Iris pigment epithelial cell (primary cell): ENCODE results near the gene KIF26B.

ENCODE experiments used
- DNase-seq: peaks from one replicate; pipeline ENCODE4 v3.0.0-alpha.2; 2011; ENCODE audit warnings: low read depth

Gene KIF26B

DNA sequence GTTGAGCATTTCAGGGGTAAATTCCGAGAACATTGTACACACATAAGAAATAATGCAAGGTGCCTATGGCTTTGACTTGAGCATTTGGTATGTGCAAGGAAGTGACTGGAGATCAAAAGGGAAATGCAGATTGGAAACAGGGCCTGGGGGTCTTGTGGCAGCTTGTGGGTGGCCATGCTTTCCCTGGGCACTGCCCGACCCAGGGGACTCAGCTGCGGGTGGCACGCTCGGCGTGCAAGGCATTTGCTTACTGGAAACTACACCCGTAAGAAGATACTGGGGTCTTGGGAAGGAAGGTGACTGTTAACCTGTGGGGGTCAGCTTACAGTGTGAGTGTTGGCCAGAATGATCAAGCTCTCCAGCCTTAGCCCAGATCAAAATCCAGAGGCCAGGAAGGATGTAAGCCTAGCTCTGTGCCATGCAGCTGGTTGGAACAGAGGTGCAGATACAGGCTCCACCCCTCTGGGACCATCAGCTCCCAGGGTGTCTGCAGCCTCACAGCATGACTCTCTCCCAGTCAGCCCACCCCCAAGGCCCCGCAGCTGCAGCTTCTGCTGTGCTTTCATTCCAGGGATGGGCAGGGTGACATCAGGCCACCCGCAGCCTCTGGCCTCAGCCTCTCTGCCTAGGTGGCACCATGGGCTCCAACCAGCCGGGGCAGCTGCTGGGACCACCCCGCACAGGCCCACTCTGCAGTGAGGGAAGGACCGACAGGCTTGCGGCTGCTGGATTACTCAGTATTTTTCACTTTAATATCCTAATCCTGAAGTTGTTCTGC lies 55.1 kb downstream of the KIF26B start:
- DNase-seq: no peak

DNA sequence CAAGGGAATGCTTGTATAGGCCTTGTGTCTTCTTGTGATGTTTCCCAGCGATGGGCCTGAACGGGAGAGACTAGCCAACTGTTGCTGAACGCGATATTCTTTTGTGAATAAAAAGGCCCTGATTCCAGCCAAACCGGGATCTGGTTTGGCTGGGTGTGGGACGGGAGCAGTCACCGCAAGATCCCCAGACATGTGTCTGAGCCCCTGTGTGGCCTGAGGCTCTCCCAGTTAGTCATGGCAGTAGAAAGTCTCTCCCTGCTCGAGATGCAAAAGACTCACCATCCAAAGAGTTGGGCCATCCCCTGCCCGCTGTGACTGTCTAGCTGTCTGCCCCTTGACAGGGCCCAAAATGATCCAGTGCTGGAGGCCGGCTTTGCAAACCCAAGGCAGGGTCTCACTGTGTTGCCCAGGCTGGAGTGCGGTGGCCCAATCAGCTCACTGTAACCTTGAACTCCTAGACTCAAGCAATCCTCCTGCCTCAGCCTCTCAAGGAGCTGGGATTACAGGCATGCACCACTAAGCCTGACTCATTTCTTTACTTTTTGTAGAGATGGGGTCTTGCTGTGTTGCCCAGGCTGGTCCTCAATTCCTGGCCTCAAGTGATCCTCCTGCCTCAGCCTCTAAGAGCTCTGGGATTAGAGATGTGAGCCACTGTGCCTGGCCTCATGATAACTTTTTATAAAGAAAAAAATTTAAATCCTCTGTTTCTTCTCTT lies 56.4 kb downstream of the KIF26B start:
- no peak for DNase-seq

DNA sequence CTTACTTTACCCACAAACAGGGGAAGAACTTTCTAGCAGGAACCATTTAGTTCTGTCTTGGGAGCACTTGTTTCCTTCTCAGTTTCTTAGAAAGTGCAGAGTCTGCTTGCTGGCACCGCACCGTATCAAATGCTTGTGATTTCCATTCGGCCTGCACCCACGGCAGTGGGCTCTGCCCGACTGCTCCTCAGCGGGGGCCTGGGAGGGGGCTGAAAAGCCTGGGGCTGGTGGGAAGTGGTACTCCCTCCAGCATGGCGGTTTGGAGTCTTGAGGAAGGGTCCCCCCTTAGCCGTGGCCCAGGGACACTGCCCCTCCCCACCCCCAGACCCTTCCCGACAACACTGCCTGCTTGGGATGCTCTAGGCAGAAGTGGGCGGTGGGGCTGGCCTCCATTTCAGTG lies 57.0 kb downstream of the KIF26B start:
- DNase-seq: no peak

DNA sequence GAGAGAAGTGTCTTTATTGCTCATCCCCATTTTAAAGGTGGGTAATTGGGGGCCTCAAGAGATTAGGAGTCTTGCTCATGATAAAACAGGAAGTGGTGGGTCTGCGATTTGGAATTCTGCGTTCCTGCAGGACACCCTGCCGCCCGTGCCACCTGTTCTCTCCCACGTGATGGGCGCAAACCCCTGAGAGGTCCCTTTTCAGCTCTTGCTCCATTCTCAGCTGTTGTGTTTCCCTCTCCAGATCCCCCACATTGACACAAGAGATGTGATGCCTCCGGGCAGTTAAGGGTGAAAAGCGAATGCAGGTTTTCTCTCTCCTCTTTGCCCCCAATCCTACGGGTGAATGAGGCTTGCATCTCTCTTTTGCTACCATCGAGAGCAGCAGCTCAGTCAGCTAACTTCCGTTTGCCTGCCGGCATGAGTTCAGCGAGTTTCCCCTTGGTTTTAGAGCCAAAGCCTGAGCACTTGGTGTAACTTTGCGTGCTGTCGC lies 57.5 kb downstream of the KIF26B start:
- no peak for DNase-seq

DNA sequence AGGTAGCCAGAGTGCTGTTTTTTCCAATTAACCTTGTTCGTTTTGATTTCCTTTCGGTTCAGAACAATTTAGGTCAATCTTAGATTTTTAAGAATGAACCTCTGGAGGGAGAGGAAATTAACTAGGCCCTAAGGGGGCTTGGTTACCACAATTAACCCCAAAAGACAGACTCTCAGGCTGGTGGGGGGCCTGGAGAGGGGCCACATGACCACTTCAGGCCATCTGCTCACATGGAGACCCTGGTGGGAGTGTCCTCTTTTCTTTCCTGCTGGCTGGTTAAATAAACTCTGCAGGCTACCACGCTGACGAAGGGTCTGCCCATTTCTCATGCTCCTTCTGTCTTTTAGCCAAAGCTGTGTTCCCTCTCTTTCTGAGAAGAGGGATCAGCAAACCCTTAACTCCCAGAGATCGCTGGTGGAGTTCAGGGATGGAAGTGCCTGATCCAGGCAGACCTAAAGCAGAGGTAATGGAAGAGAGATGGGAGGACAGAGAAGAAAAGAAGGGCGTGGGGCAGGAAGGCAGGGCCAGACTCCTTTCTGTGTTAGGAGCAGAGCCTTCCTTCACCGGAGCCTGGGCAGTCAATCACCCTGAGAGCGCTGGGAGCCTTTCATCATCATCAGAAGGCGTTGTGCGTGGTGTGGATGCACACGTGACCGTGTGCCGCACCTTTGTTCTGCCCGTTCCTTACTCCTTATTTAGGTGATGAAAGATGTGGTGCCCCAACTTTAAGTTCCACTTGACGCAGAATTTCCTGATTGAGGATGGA lies 58.5 kb downstream of the KIF26B start:
- no peak for DNase-seq

DNA sequence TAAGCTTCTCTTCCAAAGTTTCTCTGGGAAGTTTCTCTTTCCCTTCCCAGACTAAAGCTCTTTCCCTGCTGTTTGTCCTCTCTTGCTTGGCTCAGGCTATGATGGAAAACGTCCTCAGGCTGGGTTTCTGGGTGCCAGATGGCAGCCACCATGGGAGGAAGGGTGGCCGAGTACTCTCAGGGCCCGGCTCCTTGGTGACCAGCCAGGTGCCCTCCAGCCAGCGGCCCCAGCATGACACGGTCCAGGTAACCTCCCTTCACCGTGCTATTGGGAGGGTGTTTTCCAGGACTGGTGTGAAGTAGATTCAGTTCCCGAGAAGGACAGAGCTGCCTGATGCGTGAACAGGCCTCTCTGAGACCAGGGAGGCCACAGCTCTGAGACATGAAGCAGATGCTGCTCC lies 60.3 kb downstream of the KIF26B start:
- DNase-seq: no peak

DNA sequence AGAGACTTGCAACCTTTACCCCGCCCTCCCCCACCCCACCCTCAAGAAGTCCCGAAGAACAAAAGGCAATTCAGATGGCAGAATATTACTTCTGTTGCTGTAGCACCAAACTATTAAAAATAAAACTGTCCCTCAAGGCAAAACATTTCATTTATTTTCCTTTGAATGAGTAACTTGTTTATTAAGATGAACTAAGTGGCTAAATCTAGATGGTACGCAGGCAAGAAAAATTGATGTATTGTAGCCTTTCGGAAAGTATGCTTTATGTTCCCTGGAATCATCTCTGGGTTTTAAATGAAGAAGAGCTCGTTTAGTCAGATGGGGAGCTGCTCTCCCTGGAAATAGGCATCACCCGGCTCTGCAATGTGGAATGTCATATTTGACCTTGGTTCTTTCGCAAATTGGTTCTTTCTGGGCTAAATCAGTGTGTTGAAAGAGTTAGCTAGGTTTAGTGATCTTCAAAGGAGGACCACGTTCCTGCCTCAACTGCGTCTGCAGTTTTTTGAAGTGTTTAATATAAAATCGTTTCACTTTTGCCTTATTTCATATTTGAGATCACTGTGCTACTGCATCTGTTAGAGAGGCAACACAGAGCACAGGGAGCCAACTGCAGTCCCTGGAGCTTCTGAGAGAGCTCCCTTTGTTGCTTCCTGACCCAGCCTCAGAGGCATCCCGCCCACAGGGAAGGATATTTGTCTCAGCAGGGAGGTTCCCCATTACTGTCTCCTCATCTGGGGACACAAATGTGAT lies 61.8 kb downstream of the KIF26B start:
- DNase-seq: peak; percentile 8

DNA sequence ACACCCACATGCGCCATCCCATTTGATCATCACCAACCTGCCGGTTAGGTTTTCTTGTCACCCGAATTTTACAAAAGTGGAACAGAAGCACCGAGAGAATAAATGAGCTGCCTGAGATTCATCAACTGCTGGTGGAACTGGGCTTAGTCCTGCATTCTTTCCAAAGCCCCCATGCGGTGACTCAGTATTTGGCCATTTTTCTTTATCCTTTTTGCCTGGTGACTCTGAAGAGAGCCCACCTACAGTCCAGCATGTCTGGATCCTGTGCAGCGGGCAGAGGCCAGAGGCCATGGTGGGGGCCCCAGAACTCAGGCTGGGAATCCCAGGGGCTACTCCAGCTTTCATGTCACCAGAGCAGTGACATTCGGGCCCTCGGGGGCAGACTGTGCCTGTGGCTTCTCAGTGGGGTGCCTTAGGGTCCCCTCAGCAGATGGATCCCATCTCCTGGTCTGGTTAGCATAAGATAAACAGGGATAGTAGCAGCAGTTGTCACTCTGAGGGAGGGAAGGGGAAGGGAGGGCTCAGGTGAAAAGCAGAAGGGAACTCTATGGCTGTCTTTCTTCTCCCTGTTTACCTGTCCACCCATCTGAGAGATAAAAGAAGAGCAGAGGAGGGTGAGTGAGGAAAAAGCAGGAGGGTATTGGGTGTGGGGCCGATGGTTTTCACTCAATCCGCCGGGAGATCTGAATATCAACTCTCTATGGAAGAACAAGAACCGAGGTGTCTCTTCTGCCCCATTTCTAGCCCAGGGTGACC lies 63.2 kb downstream of the KIF26B start:
- DNase-seq: no peak

DNA sequence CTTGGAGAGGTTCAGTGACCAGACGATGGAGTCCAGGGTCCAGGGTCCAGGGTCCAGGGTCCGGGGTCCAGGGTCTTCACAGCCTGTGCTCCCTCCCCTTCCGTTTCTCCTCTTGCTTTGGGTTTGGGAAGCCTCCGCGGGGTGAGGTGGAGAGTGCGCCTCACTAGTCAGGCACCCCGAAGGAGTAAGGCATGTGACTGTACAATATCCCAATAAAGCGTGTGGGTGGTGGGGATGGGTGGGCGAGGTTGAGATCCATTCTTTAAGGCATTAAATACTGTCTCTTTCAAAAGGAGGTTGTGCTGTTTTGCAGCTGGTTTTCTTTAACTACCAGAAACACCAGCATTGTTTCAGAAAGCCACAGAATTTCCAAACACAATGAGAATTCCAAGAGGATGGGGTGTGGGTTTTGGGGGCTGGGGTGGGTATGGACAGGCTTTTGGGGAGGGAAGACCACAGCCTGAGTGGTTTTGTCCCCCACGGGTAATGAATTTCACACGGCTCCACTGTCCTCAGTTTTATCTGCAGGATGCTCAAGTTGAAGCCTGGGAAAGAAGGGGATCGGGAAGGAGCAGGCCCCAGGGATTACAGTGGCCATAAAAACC lies 65.7 kb downstream of the KIF26B start:
- DNase-seq: no peak

DNA sequence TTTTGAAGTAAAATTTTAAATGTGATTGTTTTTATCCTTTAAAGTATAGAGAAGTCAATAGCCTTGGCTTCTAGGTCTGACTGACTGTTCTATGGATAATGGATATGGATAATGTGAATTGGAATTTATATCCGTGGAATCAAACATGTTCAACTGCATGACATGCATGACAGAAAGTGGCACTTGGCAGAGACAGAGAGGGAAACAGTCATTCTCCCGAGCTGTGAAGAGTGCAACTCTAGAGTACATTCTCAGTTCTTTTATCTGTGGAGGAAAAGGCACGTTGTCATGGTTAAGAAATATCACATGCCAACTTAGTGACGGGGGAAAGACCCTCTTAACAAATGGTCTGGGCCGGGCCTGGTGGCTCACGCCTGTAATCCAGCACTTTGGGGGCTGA lies 67.0 kb downstream of the KIF26B start:
- no peak for DNase-seq

DNA sequence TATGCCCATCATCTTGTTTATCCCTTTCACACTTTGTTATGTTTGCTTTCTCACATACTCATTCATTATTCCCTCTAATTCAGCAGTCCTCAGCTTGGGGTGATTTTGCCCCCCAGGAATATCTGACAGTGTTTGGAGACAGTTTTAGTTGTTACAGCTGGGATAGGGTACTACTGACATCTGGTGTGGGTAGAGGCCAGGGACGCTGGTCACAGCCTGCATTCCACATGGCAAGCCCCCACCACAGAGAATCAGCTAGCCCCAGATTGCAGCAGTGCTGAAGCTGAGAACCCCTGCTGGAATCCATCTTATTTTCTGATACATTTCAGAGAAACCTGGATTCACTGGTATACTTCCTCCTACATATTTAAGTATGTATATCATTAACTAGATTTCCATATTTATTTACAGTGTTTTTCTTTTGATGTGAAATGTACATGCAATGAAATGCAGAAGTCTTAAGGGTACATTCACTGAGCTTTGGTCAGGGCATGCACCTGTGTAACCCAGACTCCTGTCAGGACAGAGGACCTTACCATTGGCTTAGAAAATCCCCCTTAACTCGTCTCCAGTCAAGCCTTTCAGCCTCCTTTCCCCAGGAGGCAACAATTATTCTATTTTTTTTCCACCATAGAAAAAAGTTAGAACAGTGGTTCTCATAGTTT lies 68.3 kb downstream of the KIF26B start:
- no peak for DNase-seq

DNA sequence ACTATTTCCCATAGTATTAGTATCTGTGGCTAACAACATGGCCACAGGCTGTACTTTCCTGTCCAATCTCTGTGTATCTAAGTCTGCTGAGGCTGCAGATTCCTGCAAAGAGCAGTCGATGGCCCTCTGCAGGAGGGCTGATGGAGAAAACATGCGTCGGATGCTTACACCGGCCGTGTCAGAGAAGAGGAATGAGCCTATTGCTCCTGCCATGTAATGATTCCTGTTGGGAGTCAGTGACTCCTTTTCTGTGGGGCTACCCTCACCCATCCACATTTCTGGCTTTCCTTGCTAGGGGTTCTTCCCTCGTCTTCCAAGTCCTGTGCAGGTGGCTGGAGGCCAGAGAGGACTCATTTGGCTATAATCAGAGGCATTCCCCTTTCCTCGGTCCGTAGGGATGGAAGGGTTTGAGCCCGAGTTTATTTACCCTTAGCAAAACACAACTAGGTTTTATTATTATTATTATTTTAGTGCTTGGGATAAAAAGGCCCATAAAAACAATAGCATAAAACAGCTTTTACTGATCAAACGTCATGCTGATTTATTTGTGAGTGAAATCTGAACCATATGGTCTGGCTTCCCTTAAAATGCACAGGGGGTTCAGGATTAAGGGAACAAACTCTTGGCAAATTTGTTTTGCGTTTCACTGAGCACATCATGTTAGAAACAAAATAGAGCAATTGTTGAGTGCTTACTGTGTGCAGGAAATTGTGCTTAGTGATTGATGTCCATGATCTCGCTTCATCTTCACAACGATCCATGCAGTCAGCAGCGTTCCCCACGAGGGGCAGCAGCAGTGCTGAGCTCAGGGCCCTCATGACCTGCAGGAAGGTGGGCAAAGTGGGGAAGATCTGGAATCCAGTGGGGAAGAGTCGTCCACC lies 70.8 kb downstream of the KIF26B start:
- DNase-seq: peak; percentile 60

DNA sequence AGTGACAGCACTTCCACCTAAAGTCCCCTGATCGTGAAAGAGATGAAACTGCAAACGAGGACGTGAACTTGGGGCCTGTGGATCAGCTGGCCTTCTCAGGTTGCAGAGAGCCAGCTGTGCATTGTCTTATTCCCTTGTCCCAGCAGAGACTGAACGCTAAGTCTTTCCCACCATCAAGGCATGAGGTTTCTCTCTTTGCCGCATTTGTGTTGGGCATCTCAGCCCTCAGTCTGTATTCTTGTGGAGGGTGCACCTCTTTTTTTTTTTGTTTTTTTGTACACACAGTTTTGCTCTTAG lies 71.4 kb downstream of the KIF26B start:
- DNase-seq: no peak

DNA sequence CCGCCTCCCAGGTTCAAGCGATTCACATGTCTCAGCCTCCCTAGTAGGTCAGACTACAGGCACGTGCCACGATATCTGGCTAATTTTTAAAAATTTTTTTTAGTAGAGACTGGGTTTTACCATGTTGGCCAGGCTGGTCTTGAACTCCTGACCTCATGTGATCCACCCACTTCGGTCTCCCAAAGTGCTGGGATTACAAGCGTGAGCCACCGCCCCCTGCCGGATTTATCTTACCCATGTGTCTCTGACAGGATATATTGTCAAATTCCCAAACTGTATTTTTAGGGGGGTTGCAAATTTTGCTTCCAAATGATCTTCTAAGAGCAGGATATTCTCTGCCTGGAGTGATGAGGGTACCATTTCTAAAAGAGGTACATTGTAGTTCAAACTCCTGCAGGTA lies 74.3 kb downstream of the KIF26B start:
- no peak for DNase-seq

DNA sequence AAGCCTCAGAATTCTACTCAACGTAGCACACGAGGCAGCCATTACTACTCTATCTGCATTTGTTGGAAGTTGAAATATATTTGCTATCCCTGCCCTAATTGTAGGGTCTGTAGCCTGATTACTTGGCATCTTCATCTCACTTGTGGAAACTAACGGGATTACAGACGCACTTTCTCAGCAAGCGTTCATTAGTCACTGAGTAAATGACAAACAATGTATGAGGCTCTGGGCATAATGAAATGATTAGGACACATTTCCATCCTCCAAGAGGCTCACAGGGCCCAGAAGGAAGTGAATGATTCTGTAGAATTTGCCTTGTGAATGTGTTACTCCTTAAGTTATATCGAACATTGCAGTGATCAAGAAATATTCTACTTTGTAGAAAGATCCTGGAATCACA lies 78.1 kb downstream of the KIF26B start:
- no peak for DNase-seq

DNA sequence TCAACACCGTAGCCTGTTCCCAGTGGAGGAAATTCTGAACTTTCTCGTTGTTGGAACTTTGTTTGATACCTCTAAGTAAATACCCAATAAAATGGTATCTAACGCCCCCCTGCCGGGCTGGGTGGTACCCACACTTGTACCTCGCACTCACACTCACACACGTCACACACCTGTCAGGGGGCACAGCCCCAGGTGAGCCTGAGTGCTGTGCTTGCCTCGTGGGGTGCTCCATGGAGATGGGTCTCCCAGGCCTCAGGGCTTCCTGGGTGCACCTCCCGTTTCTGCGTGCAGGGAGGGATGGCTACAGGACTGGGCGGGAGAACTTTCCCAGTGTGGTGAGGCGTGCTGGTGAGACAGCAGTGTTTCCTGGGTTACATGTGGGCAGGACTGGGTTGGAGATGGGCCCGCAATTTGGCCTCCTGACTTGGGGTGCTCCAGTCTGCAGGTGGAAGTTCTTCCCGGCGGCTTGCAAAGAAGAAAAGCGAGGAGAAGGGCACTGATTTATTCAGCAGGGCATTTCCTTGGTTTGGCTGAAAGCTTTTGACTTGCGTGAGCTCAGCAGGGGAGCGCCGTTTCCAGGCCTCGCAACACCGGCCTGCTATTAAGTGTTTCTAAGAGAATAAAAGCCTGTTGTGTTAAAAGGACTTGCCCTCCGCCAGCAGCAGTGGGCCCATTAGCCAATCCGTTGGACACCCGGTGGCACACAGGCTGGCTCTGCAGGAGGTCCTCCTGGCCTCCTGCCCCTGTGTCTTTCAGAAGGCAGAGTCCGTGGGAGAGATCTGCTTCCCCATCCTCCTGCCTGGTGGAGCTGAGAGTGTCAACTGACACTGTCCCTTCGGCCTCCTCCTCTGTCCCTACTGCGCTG lies 79.7 kb downstream of the KIF26B start:
- no peak for DNase-seq

DNA sequence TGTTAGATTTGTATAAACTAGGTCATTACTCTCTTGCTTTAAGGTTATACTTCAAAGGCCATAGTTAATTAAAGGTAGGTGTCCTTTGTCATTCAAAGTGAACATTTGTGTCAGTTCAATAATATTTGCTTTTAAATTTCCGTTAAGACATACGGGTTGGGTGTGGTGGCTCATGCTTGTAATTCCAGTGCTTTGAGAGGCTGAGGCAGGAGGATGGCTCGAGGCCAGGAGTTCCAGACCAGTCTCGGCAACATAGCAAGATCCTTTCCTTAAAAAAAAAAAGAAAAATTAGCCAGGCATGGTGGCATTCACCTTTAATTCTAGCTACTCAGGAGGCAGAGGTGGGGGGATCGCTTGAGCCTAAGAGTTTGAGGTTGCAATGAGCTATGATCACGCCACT lies 80.4 kb downstream of the KIF26B start:
- DNase-seq: peak; percentile 21

DNA sequence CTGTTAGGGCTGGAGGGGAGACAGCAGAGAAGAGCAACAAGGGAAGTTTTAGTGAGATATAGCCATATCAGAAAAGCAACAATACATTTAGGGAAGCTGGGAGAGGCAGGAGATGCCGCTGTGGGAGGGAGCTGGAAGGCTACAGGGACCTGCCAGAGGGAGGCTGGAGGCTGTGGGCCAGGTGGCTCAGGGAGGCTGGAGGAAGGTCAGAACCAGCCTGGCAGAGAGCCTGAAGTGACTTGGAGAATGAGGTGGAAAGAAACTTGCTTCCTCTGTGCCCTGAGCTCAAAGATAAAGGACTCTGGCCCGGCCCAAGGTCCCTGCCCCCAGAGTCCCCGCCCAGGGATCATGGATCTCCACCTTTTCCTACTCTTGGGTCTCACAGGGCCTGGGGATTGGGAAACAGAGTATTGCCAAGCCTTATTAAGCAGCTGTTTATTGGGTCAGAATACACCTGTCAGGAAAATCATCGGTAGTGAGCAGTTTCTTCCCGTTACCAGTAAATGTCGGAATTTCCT lies 85.9 kb downstream of the KIF26B start:
- no peak for DNase-seq
